ENCODE measurements around the gene SSNA1.

SSNA1 gene

GRCh38 chr9:137228968-137229896, 40.8 kb downstream of the SSNA1 start:
- no peak for DNase-seq (ENCODE audit: low read depth in 2 of 2)
- H3K4me3 ChIP-seq (replicated peaks in 1 of 2; ENCODE audit: low read depth in 2 of 2, low read length in 2 of 2): no peak overlapping the region
- TF ChIP-seq CTCF (IDR thresholded peaks at IDR 0.05; ENCODE audit: low read depth, low read length): no peak

GRCh38 chr9:137229903-137230704, 41.6 kb downstream of the SSNA1 start:
- no peak for DNase-seq (ENCODE audit: low read depth in 2 of 2)
- H3K4me3 ChIP-seq (replicated peaks in 1 of 2; ENCODE audit: low read depth in 2 of 2, low read length in 2 of 2): no peak overlapping the region
- no peak for TF ChIP-seq CTCF (IDR thresholded peaks at IDR 0.05; ENCODE audit: low read depth, low read length)

- no peak for TF ChIP-seq CTCF (IDR thresholded peaks at IDR 0.05; ENCODE audit: low read depth, low read length)
- DNase-seq (ENCODE audit: low read depth in 2 of 2): no peak
- no peak within 1 kb of the TSS for H3K4me3 ChIP-seq (replicated peaks in 1 of 2; ENCODE audit: low read depth in 2 of 2, low read length in 2 of 2)
Measured at GRCh38 chr9:137230705-137231371, 42.4 kb downstream of the SSNA1 start, which contains the start of gene SLC34A3. TSS of gene SLC34A3 (plus strand) at chr9:137230901. CDS start at chr9:137231703, 802 bp downstream.

GRCh38 chr9:137231372-137232039, 43.0 kb downstream of the SSNA1 start:
- TF ChIP-seq CTCF (IDR thresholded peaks at IDR 0.05; ENCODE audit: low read depth, low read length): no peak
- no peak for DNase-seq (ENCODE audit: low read depth in 2 of 2)
- H3K4me3 ChIP-seq (replicated peaks in 1 of 2; ENCODE audit: low read depth in 2 of 2, low read length in 2 of 2): no peak overlapping the region

- TF ChIP-seq CTCF (IDR thresholded peaks at IDR 0.05; ENCODE audit: low read depth, low read length): no peak
- DNase-seq (ENCODE audit: low read depth in 2 of 2): no peak
- H3K4me3 ChIP-seq (replicated peaks in 1 of 2; ENCODE audit: low read depth in 2 of 2, low read length in 2 of 2): no peak overlapping the region
Measured at GRCh38 chr9:137232101-137232500, 43.6 kb downstream of the SSNA1 start.

- H3K4me3 ChIP-seq (replicated peaks in 1 of 2; ENCODE audit: low read depth in 2 of 2, low read length in 2 of 2): no peak overlapping the region
- TF ChIP-seq CTCF (IDR thresholded peaks at IDR 0.05; ENCODE audit: low read depth, low read length): no peak
- no peak for DNase-seq (ENCODE audit: low read depth in 2 of 2)
Measured at GRCh38 chr9:137232510-137232909, 44.0 kb downstream of the SSNA1 start.

All from cardiac fibroblast (primary cell).